HG03432 (cell line): ENCODE results near the gene PSMC3IP.
"Not testable (repeated sequence)": the region's sequence is repeated elsewhere in the genome, so short reads cannot be mapped to it uniquely, and the experiment has no call there.

ENCODE experiments used
- ATAC-seq: cut with Tn5 transposase; IDR thresholded peaks from one replicate; pipeline ENCODE4 v1.9.1; 2021; ENCODE audit warnings: mild to moderate bottlenecking, moderate library complexity; ENCODE audit not compliant: unreplicated experiment

PSMC3IP gene, protein sequence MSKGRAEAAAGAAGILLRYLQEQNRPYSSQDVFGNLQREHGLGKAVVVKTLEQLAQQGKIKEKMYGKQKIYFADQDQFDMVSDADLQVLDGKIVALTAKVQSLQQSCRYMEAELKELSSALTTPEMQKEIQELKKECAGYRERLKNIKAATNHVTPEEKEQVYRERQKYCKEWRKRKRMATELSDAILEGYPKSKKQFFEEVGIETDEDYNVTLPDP

DNA sequence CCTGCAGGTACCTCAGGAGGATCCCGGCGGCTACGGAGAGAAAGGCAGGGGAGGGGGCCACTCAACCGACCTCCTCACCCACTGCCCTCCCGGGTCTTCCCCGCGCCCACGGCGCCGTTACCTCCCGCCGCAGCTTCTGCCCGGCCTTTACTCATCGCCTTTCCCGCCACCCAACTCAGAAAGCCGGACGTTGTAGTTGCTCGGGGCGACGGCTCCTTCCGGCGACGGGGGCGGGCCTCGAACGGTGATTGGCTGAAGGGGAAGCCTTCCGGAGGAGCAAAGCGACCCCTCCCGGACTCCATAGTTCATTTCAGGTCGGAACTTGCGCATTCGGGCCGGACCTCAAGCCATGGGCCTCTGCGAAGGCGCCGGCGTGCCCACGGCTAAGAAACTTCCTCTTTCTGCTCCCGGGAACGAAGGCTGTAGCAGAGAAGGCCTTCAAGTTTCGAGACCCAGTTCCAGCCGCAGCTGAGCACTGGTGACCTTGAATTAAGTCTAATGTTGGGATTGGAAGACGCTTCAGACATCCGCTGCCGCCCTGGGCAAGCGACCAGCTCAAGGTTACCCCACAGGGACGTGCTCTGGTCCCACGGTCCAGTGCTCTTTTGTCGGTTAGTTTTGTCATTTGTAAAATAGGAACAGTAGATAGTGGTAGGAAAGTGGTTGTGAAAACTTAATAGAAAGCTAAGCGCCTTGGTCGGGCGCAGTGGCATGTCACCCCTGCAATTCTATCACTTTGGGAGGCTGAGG is at the start of gene PSMC3IP:
PSMC3IP (minus strand) TSS at position 198 of the 750 bp plus-strand sequence; CDS start at position 155, 43 bp downstream.
- peak; percentile 71 for ATAC-seq

DNA sequence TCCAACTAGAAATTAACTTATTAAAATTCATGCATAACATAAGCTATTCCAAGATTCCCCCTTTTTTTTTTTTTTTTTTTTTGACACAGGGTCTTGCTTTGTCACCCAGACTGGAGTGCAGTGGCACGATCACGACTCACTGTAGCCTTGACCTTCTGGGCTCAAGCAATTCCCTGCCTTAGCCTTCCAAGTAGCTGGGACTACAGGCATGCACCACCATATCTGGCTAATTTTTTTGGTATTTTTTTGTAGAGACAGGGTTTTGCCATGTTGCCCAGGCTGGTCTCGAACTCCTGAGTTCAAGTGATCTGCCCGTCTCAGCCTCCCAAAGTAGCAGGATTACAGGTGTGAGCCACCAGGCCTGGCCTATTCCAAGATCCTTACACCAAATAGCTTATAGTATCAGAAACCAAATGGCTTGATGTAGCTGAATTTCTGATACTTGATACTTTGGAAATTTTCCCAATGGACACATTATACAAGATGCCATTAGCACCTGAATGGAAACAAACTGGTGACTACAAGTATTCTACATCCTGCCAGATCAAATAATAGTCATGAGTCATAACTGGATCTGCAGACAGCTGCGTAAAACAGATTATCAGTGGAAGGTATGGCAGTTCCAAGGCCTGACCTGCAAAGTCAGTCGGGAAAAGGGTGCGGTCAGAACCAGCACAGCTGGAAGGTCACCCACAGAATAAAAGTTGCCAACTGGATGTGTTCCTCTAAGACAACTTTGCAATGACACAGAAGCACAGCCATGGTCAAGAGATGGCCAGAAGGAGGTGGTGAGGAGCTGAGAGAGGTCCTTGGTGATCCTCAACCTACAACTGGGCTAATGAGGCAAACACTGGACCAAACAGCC is 46.4 kb upstream of the PSMC3IP start:
- no peak for ATAC-seq

DNA sequence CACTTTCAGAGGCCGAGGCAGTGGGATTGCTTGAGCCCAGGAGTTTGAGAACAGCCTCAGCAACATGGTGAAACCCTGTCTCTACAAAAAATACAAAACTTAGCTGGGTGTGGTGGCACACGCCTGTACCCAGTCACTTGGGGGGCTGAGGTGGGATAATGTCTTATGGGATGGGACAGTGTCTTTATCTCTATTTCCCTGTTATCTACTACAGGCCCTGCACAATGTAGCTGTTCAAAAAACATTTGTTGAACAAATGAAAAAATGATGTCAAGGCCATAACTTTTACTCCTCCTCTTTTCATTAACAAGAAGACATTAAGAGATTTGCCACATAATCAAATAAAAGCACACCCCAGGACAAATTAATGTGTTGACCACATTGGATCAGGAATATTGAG is 45.7 kb upstream of the PSMC3IP start:
- no peak for ATAC-seq

DNA sequence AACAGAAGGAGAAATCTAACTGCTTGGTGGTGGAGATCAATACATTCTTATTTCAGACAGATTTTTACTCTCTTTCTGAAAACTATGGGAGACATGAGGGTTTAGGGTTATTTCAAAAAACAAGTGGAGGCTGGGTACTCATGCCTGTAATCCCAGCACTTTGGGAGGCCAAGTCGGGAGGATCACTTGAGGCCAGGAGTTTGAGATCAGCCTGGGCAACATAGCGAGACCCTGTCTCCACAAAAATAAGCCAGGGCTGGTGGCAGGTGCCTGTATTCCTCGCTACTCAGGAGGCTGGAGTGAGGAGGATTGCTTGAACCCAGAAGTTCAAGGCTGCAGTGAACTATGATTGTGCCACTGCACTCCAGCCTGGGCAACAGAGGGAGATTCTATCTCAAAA is 44.5 kb upstream of the PSMC3IP start:
- not testable (repeated sequence) for ATAC-seq

DNA sequence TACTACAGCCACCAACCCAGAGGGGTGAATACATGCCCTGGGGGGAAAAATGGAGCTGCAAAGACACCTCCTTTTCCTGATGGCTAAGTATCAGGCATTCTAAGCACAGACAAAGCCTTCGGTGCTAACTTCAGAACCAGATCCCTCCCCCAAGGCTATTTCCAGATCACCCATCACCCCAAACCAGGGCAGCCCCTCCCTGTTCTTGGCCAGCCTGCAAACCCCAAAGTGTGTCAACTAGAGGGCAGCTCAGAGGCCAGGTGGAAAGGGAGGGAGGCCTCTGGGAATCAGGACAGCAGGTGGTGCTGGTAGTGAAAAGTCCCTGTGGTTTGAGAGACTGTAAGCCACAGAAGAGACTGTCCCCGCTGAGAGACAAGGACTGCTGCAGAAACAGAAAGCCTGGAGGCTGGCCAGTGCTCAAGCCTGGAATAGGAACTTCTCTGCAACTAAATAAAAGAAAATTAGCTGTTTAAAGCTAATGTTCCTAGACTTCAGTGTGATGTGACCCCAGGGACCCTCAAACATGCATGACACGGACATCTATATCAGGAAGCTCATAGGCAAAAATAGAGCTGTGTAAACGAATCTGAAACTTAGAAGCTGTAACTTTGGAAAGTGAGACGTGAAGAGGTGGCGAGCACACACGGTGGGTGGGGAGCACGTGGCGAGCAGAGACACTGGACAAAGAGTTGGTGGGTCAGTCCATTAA is 41.1 kb upstream of the PSMC3IP start:
- peak; percentile 70 for ATAC-seq

DNA sequence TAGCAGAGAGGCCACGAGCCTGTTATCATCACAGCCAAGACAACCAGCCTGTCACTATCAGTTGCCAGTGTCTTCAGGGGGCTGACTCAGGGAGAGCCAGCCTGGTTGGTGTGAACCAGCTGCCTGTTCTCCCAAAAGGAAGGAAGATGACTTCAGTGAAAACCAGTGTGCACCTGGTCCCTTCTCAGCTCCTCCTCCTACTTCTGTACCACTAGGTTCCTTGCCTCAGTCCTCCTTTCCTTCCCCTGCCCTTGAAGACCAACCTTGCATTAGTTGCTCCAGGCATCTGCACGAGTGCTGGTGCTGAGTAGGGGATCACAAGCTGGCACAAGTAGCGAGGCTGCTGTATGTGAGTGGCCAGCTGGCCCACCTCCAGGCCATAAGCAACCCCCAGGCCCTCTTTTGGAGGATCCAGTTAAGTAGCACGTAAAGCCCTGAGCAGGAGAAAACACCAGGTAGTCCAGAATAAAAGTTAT is 40.5 kb upstream of the PSMC3IP start:
- ATAC-seq = no peak

DNA sequence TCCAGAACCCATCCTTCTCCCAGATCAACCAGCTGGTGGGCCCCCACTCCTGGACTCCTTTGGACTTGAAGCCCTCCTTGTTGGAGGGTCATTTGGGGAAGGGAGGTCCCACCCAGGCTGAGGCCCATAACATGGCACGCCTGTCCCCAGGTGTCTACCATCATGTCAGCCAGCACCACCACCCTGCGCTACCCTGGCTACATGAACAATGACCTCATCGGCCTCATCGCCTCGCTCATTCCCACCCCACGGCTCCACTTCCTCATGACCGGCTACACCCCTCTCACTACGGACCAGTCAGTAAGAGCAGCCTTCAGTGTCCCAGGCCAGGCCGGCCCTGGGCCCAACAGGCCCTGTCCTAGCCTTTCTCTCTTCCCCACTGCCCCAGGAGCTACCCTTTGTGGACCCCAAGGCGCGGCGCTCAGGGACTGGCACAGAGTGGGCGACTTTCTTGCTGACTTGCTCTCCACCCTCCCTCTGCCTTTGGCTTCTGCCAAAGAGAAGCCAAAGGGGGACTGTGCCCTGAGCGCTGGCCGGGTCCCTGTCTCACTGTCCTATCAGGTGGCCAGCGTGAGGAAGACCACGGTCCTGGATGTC is 36.3 kb upstream of the PSMC3IP start:
- ATAC-seq = no peak

DNA sequence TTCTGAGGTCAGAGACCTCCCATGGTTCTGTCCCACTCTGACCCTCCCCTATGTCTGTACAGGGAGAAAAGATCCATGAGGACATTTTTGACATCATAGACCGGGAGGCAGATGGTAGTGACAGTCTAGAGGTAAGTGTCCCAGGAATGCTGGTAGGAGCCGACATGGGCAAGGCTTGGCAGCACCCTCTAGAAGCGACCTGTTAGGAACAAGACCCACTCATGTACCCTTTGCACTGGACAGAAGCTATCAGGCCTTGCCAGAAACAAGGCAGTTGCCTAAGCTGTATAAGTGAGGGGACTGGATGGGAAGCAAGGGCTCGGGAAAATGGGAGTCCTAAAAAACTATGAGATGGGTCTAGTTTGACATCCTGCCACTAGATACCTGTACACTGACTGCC is 34.5 kb upstream of the PSMC3IP start:
- no peak for ATAC-seq

DNA sequence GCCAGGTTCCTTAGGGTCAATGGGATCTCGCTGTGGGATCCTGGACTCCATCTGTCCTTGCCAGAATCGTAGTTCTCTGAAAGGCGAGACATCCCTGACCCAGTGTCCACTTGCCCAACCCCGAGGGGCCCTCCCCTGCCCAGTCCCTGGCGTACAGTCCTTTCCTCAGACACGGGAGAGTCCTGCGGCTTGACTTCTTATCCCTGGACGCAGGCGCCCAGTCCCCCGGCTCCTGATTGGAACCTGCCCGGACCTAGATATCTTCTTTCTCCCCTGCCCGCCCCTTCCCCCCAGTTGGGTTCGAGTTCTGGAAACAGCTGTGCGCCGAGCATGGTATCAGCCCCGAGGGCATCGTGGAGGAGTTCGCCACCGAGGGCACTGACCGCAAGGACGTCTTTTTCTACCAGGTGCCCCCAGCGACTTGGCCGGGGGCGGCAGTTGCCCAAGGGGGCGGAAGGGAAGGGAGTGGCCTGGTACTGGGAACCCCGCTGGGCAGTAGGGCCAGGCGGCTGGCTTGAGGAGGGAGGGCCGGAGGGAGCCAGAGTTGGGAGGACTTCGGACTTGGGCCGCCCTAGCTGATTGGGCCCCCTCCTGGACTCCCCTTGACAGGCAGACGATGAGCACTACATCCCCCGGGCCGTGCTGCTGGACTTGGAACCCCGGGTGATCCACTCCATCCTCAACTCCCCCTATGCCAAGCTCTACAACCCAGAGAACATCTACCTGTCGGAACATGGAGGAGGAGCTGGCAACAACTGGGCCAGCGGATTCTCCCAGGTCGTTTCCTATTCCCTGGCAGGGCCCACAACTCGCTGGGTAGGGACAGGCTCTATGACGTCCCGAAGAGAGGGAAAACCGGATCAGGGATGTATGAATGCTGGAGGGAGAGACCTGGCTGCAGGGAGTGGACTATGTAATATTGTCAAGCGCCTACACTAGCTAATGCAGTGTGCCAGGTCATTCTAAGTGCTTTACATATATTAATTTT is 32.6 kb upstream of the PSMC3IP start:
- ATAC-seq = peak; percentile 14

DNA sequence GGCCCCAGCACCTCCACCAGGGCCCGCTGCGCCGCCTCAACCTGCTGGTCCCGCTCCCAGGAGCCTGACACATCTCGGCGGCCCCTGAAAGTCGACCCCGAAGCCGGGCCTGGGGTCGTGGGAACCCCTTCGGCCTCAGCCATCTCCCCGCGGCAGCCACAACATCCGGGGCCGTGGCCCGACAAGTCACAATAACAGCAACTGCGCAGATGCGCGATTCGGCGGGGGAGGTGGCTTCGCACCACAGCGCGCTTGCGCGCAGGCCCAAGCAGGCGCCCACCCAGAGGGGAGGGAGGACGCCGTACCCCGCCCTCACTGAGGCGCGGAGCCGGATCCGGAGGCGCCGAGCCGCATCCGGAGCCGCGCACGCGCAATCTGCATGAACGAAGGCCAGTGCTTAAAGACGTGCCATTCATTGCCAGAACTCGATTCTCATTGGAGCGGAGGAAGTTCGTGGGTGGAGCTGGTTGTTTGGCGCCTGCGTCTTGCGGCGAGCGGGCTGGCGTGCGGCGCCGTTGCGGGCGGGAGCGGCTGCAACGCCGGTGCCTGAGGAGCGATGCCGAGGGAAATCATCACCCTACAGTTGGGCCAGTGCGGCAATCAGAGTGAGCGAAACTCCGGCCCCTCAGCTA is 31.8 kb upstream of the PSMC3IP start, which contains the start of the genes RETREG3 and TUBG1:
RETREG3 (minus strand) TSS at position 193 of the 632 bp plus-strand sequence; CDS start at position 143, 50 bp downstream.
TUBG1 (plus strand) TSS at position 502 of the 632 bp plus-strand sequence; CDS start at position 557, 55 bp downstream.
- ATAC-seq = peak; percentile 86

DNA sequence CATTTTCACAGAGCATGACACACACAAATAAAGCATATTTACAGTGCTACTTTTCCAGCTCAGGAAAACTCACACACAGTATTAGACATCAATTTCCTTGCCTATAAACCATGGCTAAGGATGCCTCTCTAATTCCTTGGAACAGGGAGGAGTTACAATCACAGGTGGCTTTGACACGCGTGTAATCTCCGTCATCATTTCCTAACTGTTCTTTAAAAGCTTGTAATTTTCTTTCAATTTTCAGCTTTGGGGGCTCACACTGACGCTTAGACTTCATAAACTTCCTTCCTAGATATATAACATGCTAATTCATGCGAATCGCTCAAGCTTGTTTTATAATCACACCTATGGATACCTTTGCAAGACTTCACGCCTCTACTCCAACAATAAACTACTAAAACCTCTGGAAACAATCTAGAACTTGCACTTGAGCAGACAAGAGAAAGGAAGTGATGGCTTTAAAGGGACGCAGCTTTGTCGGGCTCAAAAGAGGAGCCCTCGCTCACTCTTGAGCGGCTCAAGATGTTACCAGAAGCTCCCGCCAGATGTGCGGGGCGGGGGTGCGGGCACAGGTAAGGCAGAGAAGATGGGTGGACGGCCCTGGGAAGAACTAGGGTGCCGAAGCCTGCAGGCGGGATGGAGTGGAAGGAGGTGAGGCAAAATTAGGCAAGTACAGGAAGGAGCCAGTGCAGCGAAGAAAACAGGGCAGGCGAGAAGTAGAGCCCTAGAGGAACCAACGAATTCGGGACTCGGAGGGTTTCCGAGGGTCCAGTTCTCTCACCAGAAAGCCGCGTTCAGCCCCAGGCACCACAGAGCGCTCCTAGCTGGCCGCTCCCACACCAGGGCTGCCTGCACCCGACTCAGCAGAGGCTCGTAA is 31.0 kb upstream of the PSMC3IP start:
- peak; percentile 38 for ATAC-seq

DNA sequence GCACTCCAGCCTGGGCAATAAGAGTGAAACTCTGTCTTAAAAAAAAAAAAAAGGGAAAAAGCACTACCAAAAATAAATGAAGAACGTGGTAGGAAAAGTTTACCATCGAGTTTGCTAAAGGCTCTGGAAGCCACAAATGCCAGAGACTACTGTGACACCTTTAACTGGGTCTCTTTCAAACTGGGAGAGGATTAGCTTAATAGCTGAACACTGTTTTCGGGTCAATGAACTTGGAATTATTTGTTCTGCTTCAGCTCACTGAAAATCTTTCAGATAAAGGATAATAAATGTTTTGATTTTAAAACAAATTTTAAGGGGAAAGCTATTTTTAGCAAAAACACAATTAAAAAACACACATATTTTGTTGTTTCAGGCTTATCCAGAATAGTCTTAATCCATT is 30.2 kb upstream of the PSMC3IP start:
- ATAC-seq = no peak

DNA sequence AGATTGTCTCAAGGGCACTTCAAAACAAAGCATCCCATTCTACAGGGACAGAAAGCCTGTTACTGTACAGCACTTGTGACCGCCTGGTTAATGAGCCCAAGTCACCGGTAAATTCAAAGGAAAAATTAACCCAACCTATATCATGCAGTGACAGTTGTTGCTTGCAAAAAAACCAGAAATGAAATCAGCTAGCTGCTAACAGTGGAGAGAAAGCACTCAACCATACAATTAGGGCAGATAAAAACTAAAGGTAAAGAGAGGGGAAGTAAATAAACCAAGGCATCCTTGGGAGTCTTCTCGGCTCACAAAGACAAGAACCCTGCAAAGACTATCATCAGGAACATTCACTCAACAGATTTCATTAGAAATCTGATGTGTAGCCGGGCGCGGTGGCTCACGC is 25.8 kb upstream of the PSMC3IP start:
- ATAC-seq = no peak

DNA sequence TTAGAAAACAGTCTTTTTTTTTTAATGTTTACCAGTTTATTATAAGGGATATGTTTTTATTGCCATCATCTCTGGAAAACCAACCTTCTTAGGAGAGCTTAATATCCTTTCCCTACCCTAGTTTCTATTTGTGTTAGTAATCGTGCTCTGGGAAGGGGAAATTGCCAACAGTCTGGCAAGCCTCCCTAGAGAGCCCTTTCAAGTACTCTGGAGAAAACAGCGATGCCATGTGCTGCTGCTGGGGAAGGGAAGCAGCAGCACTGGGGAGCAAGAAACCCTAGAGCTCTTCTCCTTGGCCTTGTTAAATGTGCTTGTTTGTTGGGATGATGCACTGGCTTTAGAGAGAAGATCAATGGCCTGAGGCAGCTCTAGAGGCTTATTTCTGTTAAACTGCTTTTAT is 21.4 kb upstream of the PSMC3IP start:
- no peak for ATAC-seq

DNA sequence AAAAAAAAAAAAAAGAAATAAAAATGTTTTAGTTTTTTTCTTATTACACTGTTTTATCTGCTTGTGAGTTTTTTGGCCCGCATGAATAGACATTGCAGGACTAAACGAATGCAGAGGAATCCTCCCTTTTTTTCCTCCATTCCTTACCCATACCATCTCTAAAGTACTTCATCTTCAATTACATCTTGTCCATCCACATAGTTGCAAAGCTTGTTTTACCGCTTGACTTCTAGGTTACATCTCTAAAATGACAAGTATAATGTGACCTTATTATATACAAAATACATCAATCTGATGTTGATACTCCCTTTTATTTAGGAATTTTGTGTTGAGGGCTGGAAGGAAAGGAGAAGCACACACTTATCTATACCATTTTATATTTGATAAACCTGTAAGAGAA is 18.9 kb upstream of the PSMC3IP start:
- no peak for ATAC-seq

DNA sequence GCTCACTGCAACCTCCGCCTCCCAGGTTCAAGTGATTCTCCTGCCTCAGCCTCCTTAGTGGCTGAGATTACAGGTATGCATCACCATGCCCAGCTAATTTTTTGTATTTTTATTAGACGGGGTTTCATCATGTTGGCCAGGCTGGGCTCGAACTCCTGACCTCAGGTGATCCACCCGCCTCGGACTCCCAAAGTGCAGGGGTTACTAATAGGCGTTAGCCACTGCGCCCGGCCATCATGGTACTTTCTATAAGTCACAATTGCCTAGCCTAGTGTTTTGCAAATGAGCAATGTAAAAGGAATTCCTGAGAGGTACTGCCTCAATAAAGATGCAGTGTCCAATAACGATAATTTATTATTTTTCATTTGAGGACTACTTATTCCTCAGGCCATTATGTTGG is 13.9 kb upstream of the PSMC3IP start:
- ATAC-seq = no peak

DNA sequence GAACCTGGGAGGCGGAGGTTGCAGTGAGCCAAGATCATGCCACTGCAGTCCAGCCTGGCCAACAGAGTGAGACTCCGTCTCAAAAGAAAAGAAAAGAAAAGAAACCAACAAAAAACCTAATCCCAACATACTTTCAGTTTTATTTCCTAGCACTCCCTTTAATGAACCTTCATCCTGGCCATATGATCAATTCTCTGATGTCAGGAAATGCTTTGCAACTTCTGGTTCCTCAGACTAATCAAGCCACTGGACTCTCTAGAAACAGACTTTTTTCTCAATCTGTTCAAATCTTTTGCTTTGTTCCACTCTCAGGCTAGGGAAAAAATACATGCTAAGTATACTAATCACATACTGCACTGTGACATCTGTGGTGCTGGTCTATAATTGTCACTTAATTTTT is 13.4 kb upstream of the PSMC3IP start:
- ATAC-seq = no peak
